Iris pigment epithelial cell (primary cell): ENCODE measurements around the gene TK1.
A peak's percentile ranks its signal among the peaks of the same experiment; 100 is the strongest.
"Not testable (repeated sequence)": the region's sequence is repeated elsewhere in the genome, so short reads cannot be mapped to it uniquely, and the experiment has no call there.

Experiments used
- DNase-seq: peaks from one replicate; pipeline ENCODE4 v3.0.0-alpha.2; 2011; ENCODE audit warnings: low read depth

Gene TK1

GRCh38 chr17:78186692-78187595, at the start of gene TK1, which contains the start of gene AFMID:
TSS of gene TK1 (minus strand) at chr17:78187052. CDS start at chr17:78186994, 58 bp downstream.
TSS of gene AFMID (plus strand) at chr17:78187362. CDS start at chr17:78187371, 9 bp downstream.
- DNase-seq: peak; percentile 96

- DNase-seq: no peak
These were observed 49.0 kb upstream of the TK1 start for GRCh38 chr17:78235885-78236284.

- not testable (repeated sequence) for DNase-seq
These were observed 48.2 kb upstream of the TK1 start for GRCh38 chr17:78235022-78235421.

- no peak for DNase-seq
These were observed 47.5 kb upstream of the TK1 start for GRCh38 chr17:78234261-78234865.

GRCh38 chr17:78233678-78234077, 46.8 kb upstream of the TK1 start:
- DNase-seq: no peak

GRCh38 chr17:78232859-78233173, 46.0 kb upstream of the TK1 start:
- no peak for DNase-seq

- DNase-seq: no peak
These were observed 45.4 kb upstream of the TK1 start for GRCh38 chr17:78231991-78232858.

GRCh38 chr17:78230996-78231935, 44.4 kb upstream of the TK1 start, which contains the start of gene TMEM235:
TSS of gene TMEM235 (plus strand) at chr17:78231631. CDS start at chr17:78232024, 393 bp downstream.
- DNase-seq: no peak

- no peak for DNase-seq
These were observed 43.6 kb upstream of the TK1 start for GRCh38 chr17:78230252-78230962.

GRCh38 chr17:78228176-78228575, 41.3 kb upstream of the TK1 start:
- DNase-seq: no peak

- no peak for DNase-seq
These were observed 40.6 kb upstream of the TK1 start for GRCh38 chr17:78227455-78227916.

- DNase-seq: no peak
These were observed 40.1 kb upstream of the TK1 start for GRCh38 chr17:78226759-78227454.

- no peak for DNase-seq
These were observed 39.4 kb upstream of the TK1 start for GRCh38 chr17:78226055-78226758.

GRCh38 chr17:78225088-78225865, 38.4 kb upstream of the TK1 start:
- no peak for DNase-seq

GRCh38 chr17:78224231-78225087, 37.6 kb upstream of the TK1 start:
- no peak for DNase-seq

GRCh38 chr17:78223765-78224164, 36.9 kb upstream of the TK1 start:
- DNase-seq: no peak

- DNase-seq: no peak
These were observed 36.2 kb upstream of the TK1 start for GRCh38 chr17:78223061-78223460.
